HG03558 (cell line): ENCODE results near the gene ADRB2.

Experiments used
- ATAC-seq: cut with Tn5 transposase; IDR thresholded peaks from one replicate; pipeline ENCODE4 v1.9.1; 2021; ENCODE audit warnings: moderate number of reproducible peaks; ENCODE audit not compliant: unreplicated experiment; ENCODE audit errors: extremely low read depth

ADRB2 gene

DNA sequence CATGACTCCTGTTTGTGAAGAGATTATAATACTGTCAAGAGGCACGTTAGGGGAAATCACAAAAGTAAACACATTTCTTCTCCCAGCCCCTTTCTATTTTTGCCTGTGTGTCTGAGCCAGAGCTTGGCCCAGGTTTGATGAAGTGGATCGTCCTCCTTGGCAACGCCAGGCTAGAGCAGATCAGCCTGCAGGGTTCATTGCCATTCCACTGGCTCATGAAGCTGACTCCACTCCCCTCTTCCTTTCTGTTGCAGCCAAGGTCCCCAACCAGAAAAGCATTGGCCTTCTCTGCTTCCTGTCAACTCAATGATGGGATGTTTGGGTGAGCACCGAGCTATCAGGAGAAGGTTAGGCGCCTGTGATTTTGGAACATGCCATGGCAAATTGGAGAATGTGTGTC, 3.3 kb downstream of the ADRB2 start:
- ATAC-seq, result no peak

GRCh38 chr5:148830211-148830610, 3.8 kb downstream of the ADRB2 start:
- ATAC-seq, result no peak

- peak; percentile 78 for ATAC-seq
Measured at GRCh38 chr5:148831590-148832565, 5.5 kb downstream of the ADRB2 start.

DNA sequence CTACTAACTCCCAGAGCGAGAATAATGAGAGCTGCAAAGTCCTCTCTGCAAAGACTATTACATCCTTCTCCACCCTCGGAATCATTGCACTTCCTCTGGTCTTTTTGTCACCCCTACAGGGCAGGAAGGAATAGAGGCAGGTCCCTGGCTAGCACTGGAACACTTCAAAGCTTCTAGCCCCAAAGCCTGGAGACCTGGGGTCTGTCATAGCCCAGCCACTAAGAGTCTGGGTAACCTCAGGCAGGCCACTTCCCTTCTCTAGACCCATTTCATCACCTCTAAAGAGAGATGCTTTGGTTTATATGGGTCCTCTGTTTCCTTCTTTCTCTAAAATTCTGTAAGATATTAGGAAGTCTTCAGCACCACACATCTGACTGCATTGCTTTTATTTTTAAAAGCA, 6.7 kb downstream of the ADRB2 start:
- ATAC-seq, result no peak

DNA sequence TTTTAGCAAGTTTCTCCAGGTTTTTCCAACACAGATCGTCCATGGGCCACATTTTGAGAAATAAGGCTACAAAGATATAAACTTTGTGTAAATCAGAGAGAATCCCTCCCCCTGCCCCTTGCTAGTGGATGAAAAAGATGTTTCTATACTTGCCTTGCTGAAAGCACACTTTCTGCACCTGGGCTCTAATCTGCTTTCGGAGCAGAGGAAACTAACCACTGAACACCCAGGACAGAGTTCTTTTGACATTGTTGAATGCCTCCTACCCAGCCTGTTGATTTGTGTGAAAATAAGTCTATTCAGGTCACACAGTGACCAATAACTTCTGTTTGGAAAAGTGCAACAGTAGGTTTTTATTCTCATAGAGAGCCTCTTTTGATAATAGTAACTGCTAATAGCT, 7.5 kb downstream of the ADRB2 start:
- no peak for ATAC-seq

- ATAC-seq, result peak; percentile 25
Measured at GRCh38 chr5:148834689-148835088, 8.3 kb downstream of the ADRB2 start.

DNA sequence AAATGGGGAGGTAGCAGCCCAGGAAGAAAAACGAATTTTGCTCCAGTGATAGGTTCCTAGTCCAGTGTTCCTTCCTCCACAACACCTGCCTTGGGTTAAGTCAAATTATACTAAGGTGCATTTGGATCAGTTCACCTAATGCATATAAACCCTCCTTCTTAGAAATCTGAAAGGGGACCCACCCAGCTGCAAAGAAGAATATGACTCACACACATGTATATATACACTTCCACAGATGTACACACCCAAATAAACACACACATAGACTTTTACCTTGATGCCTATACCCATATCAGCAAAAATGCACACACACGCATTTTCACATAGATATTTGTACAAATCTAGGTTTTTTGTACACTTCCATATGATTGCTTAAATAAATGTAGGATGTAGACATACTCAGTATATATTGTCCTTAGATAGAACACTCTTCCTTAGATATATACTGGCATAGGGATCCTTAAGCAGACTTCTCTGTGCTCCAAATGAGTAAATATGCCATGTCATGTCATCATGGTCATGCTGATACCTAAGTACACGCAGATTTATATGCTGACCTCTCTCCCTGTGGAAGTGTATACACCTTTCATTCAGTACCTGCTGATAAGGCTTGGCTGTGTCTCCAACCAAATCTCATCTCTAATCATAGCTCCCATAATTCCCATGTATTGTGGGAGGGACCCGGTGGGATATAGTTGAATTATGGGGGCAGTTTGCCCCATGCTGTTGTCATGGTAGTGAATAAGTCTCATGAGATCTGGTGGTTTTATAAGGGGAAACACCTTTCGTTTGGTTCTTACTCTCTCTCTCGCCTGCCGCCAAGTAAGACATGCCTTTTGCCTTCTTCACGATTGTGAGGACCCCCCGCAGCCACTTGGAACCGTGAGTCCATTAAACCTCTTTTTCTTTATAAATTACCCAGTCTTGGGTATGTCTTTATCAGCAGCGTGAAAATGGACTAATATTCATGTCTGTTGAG, 10.2 kb downstream of the ADRB2 start:
- no peak for ATAC-seq

GRCh38 chr5:148837383-148837782, 11.0 kb downstream of the ADRB2 start:
- no peak for ATAC-seq

DNA sequence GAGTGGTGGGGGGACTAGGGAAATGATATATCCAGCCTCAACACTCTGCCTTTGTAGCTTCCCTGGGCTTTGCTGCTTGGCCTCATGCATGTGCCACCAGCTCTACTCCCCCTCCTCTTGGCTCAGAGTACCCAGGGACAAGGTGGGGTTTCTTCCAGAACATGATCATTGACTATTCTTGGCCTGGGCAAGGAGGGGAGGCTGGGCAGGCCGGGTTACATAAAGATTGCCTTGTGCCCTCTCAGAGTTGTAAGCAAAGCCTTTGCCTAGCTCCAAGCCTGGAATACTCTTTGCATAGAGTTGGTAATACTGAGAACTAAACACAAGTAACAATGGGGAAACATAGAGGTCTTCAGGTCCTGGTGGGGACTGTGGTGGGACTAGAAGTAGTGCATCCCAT, 11.9 kb downstream of the ADRB2 start:
- ATAC-seq, result no peak

- ATAC-seq, result peak; percentile 57
Measured at GRCh38 chr5:148839960-148840359, 13.5 kb downstream of the ADRB2 start.

- no peak for ATAC-seq
Measured at GRCh38 chr5:148840531-148840930, 14.1 kb downstream of the ADRB2 start.

DNA sequence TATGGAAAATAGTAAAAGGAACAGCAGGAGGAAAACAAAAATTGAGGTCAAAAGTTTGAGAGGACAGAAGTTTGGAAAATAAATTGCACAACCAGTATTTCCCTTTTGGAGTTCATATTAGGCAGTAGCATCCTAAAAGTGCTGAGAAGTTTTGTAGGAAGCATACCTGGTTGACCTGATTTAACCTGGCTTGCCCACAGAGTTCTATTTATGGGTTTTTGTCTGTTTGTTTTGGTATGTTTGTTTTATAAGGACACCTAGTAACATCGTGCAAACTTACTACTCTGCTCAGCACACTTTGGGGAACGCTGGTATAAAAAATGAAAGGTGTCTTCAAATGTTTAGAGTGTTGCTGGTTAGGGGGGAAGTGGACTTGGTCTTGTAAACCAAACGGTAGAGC, 15.1 kb downstream of the ADRB2 start:
- ATAC-seq, result no peak

DNA sequence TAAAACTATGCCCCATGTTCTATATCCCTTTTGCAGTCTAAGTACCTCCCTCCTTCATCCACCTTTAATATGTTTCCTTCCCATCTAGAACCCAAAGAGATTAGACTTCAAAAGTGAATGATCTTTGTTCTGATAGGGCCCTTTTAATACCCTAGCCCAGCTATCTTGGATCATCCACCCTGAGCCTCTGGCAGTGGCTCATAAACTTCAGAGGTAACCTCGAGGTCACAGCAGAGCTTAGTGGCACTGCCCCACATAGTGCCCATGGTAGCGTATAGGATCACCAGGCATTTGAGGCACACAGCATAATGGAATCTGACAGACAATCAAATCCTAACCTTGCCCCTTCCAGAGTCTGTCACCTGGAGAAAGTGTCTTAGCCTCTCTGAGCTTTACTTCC, 15.8 kb downstream of the ADRB2 start:
- no peak for ATAC-seq

DNA sequence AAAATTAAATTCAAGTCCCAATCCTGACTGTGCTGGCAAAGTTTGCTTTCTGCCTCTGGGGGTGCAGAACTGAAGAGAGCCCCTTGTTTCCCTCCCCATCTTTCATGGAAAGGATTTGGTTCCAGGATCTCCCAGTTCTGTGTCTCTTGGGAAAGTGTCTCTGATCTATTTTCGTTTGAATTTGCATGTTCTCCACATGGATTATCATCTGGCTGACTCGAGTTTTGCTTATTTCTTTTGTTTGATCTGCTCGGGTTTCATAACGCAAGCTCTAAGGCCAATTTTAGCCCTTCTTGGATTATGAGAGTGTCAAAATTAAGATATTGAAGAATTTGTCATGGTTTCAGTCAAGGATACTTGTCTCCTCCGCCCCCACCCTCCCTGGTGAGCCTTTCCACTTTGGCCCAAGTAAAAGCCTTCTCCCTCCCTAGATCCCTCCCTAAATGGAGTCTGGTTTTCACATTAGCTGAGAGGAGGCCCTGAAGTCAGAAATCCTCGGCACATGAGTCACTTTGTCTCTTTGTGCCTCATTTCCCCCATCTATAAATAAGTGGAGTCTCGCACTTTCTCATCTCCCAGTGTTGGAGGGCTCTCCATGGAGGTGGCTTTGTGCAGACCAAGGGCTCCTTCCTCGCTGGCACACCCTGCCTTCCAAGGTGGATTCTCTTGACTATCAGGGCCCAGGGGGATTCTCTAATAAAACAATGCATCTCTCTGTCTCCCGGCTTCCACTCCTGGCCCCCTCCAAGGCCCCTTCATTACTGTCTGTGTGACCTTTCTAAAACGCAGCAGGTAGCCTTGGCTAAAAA, 17.3 kb downstream of the ADRB2 start:
- ATAC-seq, result no peak

- ATAC-seq, result no peak
Measured at GRCh38 chr5:148844433-148845280, 18.2 kb downstream of the ADRB2 start.

GRCh38 chr5:148846930-148847329, 20.5 kb downstream of the ADRB2 start:
- ATAC-seq, result no peak

DNA sequence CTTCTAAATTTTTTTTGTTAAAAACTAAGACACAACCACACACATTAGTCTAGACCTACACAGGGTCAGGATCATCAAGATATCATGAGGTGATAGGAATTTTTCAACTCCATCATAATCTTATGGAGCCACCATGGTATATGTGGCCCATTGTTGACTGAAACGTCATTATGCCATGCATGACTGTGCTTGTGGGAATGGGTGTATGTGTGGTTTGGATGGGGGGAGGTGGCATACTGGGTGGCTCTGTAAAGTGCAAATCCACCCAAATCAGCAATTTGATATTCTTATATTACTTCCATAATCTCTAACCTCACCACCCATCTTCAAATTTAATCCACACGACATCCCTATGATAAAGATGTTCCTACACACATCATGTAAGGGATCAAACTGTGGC, 21.0 kb downstream of the ADRB2 start:
- ATAC-seq, result no peak

DNA sequence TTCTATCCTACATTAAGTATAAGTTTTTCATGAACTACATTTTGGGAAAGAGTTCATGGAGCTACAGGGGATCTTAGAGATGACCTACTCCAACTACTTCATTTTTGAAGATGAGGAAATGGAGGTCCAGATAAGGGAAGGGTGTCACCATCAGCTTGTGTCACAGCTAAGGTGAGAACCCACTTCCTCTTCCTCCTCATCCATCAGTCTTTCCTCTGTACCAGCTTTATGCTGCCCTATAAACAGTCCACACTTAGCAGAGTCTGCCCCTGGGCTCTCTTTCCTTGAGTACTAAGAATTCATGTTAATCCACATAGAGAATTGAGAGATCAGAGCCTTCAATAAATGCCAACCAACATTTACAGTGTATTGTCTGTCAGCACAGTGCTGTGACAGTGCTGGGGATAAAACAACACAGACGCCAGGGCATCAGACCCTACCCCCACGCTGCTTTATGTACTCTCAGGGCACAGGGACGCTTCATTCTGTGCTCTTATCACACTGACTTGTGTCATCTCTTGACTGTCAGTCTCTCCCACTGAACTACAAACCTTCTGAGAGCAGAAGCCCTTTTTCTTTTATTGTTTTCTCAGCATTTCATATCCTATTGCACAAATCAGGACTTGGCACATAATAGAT, 22.1 kb downstream of the ADRB2 start:
- no peak for ATAC-seq

- ATAC-seq, result no peak
Measured at GRCh38 chr5:148849461-148849860, 23.1 kb downstream of the ADRB2 start.
